ENCODE results near the gene ZCCHC13. TPM values are rescaled to one million over a fixed set of nuclear protein-coding genes. Genes with fewer than 3 reads are reported as not detected.

ZCCHC13 gene
- total RNA-seq, 1 experiment from 2014 or later: not detected

GRCh38 chrX:74274516-74274915, 29.5 kb upstream of the ZCCHC13 start:
- ChIA-PET POLR2A (ENCODE audit: unreplicated experiment) (no interaction called here), CTCF (no interaction called here)
- Histone ChIP-seq H3K4me3 (ENCODE audit: low read length) (no peak overlapping the region), H3K27ac (ENCODE audit: low read length) (no peak overlapping the region), H3K4me1 (ENCODE audit: insufficient read depth, low read length) (no peaks in the 10 kb centered on the region), H3K9me3 (ENCODE audit: low read length) (no peaks in the 10 kb centered on the region), H3F3A (ENCODE audit: low read length, unreplicated experiment) (no peaks in the 10 kb centered on the region), H3K9me2 (replicated peaks; ENCODE audit: low read length) (no peaks in the 10 kb centered on the region), H3K9ac (ENCODE audit: low read length) (no peak overlapping the region), H4K20me1 (ENCODE audit: low read length) (no peaks in the 10 kb centered on the region), H2AFZ (ENCODE audit: low read length) (no peak overlapping the region), H3K36me3 (ENCODE audit: low read depth, low read length) (peaks cover 53% of the 10 kb centered on the region), H3K79me2 (ENCODE audit: low read length) (no peaks in the 10 kb centered on the region), H3K27me3 (ENCODE audit: low read length) (no peaks in the 10 kb centered on the region), H3K4me2 (ENCODE audit: low read length) (no peak overlapping the region)
- TF ChIP-seq, protein P1, sequence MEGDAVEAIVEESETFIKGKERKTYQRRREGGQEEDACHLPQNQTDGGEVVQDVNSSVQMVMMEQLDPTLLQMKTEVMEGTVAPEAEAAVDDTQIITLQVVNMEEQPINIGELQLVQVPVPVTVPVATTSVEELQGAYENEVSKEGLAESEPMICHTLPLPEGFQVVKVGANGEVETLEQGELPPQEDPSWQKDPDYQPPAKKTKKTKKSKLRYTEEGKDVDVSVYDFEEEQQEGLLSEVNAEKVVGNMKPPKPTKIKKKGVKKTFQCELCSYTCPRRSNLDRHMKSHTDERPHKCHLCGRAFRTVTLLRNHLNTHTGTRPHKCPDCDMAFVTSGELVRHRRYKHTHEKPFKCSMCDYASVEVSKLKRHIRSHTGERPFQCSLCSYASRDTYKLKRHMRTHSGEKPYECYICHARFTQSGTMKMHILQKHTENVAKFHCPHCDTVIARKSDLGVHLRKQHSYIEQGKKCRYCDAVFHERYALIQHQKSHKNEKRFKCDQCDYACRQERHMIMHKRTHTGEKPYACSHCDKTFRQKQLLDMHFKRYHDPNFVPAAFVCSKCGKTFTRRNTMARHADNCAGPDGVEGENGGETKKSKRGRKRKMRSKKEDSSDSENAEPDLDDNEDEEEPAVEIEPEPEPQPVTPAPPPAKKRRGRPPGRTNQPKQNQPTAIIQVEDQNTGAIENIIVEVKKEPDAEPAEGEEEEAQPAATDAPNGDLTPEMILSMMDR (conservative IDR thresholded peaks at IDR 0.05; ENCODE audit: low read depth, low read length): no peak
- no peak for TF ChIP-seq EZH2phosphoT487 (IDR thresholded peaks at IDR 0.05; ENCODE audit: borderline replicate concordance, low read length)
- TF ChIP-seq EZH2 (IDR thresholded peaks at IDR 0.05; ENCODE audit: low read length, unreplicated experiment): no peak
- ATAC-seq (no peak), DNase-seq (no peak)
- intact Hi-C loops (cut with micrococcal nuclease): no loop called here
- BruUV-seq (replicated peaks): no TSS peak

DNA sequence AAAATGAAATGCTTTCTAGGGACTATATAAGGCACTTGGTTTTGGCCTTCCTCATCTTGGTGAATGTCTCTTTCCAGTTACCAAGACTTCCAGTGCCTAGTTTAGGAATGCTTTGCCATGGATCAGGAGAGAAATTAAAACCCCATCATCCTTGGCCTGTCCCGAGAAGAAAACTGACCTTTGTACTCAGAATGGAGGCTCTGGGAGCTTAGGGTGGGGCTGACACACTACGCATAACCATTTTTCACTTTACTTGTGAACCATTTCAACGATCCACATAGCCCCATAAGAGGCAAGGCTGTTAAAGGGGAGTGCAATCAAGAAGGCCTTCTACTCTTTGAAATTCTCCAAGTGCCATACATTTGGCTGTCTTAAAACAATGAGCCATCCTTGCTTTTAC, 26.7 kb upstream of the ZCCHC13 start:
- ChIA-PET CTCF (no interaction called here), POLR2A (ENCODE audit: unreplicated experiment) (no interaction called here)
- TF ChIP-seq EZH2 (IDR thresholded peaks at IDR 0.05; ENCODE audit: low read length, unreplicated experiment) (no peak), EZH2phosphoT487 (IDR thresholded peaks at IDR 0.05; ENCODE audit: borderline replicate concordance, low read length) (no peak)
- TF ChIP-seq, protein P1 (conservative IDR thresholded peaks at IDR 0.05; ENCODE audit: low read depth, low read length): no peak
- intact Hi-C loops (cut with micrococcal nuclease): no loop called here
- no peak overlapping the region for H2AFZ ChIP-seq (ENCODE audit: low read length)
- H3K9me2 ChIP-seq (replicated peaks; ENCODE audit: low read length): no peaks in the 10 kb centered on the region
- no peak overlapping the region for H3K27ac ChIP-seq (ENCODE audit: low read length)
- H3K4me1 ChIP-seq (ENCODE audit: insufficient read depth, low read length): no peaks in the 10 kb centered on the region
- H3K9ac ChIP-seq (ENCODE audit: low read length): no peak overlapping the region
- H3K4me3 ChIP-seq (ENCODE audit: low read length): no peak overlapping the region
- DNase-seq (no peak), ATAC-seq (no peak)
- H3F3A ChIP-seq (ENCODE audit: low read length, unreplicated experiment): no peaks in the 10 kb centered on the region
- H3K79me2 ChIP-seq (ENCODE audit: low read length): no peaks in the 10 kb centered on the region
- H3K9me3 ChIP-seq (ENCODE audit: low read length): no peaks in the 10 kb centered on the region
- peaks cover 74% of the 10 kb centered on the region for H3K36me3 ChIP-seq (ENCODE audit: low read depth, low read length)
- no peaks in the 10 kb centered on the region for H3K27me3 ChIP-seq (ENCODE audit: low read length)
- no TSS peak for BruUV-seq (replicated peaks)
- no peak overlapping the region for H3K4me2 ChIP-seq (ENCODE audit: low read length)
- 0 out of 2 replicates have a peak, but pooled peaks cover 4% of the 10 kb centered on the region for H4K20me1 ChIP-seq (ENCODE audit: low read length)

DNA sequence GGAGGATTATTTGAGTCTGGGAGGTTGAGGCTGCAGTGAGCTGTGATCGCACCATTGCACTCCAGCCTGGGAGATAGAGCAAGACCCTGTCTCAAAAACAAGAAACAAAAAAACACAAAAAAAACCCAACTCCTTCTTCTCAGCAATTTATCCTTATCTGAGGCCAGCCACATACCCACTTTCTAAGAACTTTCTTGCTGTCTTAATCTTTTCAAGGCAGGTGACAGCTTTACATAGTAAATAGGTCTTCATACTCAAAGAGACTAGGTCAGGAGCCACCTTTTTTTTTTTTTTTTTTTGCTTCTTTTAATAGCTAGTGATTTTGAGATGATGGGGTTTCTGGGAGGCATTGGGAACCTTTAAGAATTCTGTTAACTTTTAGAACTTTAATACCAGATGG, 26.1 kb upstream of the ZCCHC13 start:
- intact Hi-C loops (cut with micrococcal nuclease): no loop called here
- Histone ChIP-seq H3K4me1 (ENCODE audit: insufficient read depth, low read length) (no peaks in the 10 kb centered on the region), H3F3A (ENCODE audit: low read length, unreplicated experiment) (no peaks in the 10 kb centered on the region), H3K79me2 (ENCODE audit: low read length) (peaks cover under 1% of the 10 kb centered on the region; the same call in 1 of the 2 replicates), H3K27me3 (ENCODE audit: low read length) (no peaks in the 10 kb centered on the region), H3K9me2 (replicated peaks; ENCODE audit: low read length) (no peaks in the 10 kb centered on the region), H3K36me3 (ENCODE audit: low read depth, low read length) (peaks cover 74% of the 10 kb centered on the region), H3K4me2 (ENCODE audit: low read length) (no peak overlapping the region), H3K9ac (ENCODE audit: low read length) (no peak overlapping the region), H3K27ac (ENCODE audit: low read length) (no peak overlapping the region), H3K9me3 (ENCODE audit: low read length) (no peaks in the 10 kb centered on the region), H4K20me1 (ENCODE audit: low read length) (0 out of 2 replicates have a peak, but pooled peaks cover 4% of the 10 kb centered on the region), H3K4me3 (ENCODE audit: low read length) (no peak overlapping the region), H2AFZ (ENCODE audit: low read length) (no peak overlapping the region)
- ATAC-seq: no peak
- no peak for TF ChIP-seq EZH2phosphoT487 (IDR thresholded peaks at IDR 0.05; ENCODE audit: borderline replicate concordance, low read length)
- TF ChIP-seq EZH2 (IDR thresholded peaks at IDR 0.05; ENCODE audit: low read length, unreplicated experiment): no peak
- TF ChIP-seq, protein P1 (conservative IDR thresholded peaks at IDR 0.05; ENCODE audit: low read depth, low read length): no peak
- ChIA-PET CTCF (no interaction called here), POLR2A (ENCODE audit: unreplicated experiment) (no interaction called here)
- BruUV-seq (replicated peaks): no TSS peak
- DNase-seq: no peak

Measured in PC-3 (cell line).